Testis (tissue), 2 donors: ENCODE data around the gene NOD2.

Experiments
- POLR2A ChIP-seq: fragments of 450-650 bp; IDR thresholded peaks from one replicate; pipeline ENCODE4 v1.6.1; 2017; ENCODE audit warnings: antibody characterized with exemption, mild to moderate bottlenecking, moderate library complexity
- TF ChIP-seq, protein P1 (sequence below), 3 experiments: fragments of 450-650 bp in 2 of 3; fragments of 200-600 bp in 1 of 3; sonication (generic) in 1 of 3; IDR thresholded peaks; one replicate each; pipeline ENCODE4 v1.5.1; 2016 to 2019; ENCODE audit warnings: antibody characterized with exemption in 3 of 3, mild to moderate bottlenecking in 2 of 3, moderate library complexity in 1 of 3

DNA sequence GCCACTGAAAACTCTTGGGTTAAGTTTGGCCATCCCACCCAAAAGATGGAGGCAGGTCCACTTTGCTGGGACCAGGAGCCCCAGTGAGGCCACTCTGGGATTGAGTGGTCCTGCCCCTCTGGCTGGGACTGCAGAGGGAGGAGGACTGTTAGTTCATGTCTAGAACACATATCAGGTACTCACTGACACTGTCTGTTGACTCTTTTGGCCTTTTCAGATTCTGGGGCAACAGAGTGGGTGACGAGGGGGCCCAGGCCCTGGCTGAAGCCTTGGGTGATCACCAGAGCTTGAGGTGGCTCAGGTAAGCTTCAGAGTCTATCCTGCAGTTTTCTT, 29.0 kb downstream of the NOD2 start:
- TF ChIP-seq, protein P1, sequence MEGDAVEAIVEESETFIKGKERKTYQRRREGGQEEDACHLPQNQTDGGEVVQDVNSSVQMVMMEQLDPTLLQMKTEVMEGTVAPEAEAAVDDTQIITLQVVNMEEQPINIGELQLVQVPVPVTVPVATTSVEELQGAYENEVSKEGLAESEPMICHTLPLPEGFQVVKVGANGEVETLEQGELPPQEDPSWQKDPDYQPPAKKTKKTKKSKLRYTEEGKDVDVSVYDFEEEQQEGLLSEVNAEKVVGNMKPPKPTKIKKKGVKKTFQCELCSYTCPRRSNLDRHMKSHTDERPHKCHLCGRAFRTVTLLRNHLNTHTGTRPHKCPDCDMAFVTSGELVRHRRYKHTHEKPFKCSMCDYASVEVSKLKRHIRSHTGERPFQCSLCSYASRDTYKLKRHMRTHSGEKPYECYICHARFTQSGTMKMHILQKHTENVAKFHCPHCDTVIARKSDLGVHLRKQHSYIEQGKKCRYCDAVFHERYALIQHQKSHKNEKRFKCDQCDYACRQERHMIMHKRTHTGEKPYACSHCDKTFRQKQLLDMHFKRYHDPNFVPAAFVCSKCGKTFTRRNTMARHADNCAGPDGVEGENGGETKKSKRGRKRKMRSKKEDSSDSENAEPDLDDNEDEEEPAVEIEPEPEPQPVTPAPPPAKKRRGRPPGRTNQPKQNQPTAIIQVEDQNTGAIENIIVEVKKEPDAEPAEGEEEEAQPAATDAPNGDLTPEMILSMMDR (IDR thresholded peaks at IDR 0.05): no peak
- TF ChIP-seq POLR2A: no peak
